GM12878 (cell line): ENCODE data around the gene MAGI1. TPM values are rescaled to one million over a fixed set of nuclear protein-coding genes. Genes with fewer than 3 reads are reported as not detected.

Experiments
- ATAC-seq: fragments of 200-7000 bp; cut with Tn5 transposase; 3 replicates; pipeline ENCODE4 v1.9.1; 2020; ENCODE audit warnings: mild to moderate bottlenecking, moderate library complexity
- BruUV-seq: library from RNA; stranded (reverse); fragments of 400-500 nt; replicated peaks from 2 replicates; lab custom pipeline; 2021; lab: Mats Ljungman, UMichigan
- CTCF ChIA-PET: fragments of 300-600 bp; sonication (Branson Sonifier 250); formaldehyde crosslinking; extraction: SDS; loops from one replicate; lab custom pipeline; 2021; ENCODE audit warnings: inconsistent platforms; lab: Yijun Ruan, JAX
- POLR2A ChIA-PET: fragments of 350-600 bp; formaldehyde crosslinking; extraction: SDS; loops from one replicate; lab custom pipeline; 2021; ENCODE audit warnings: inconsistent platforms; lab: Charles Lee
- RAD21 ChIA-PET: fragments of 300-600 bp; sonication (Branson Sonifier 250); formaldehyde crosslinking; loops from one replicate; lab custom pipeline; 2023; ENCODE audit warnings: antibody characterized with exemption; ENCODE audit not compliant: unreplicated experiment; lab: Charles Lee
- SMC1A ChIA-PET: fragments of 300-600 bp; sonication (Branson Sonifier 250); formaldehyde crosslinking; loops from one replicate; lab custom pipeline; 2023; ENCODE audit not compliant: unreplicated experiment, uncharacterized antibody; lab: Charles Lee
- DNase-seq: peaks from one replicate; pipeline ENCODE4 v3.0.0-alpha.2; 2011; ENCODE audit warnings: low read depth, low spot score
- FAIRE-seq: peaks from 3 replicates; lab custom pipeline; 2011; peaks lifted over from hg19 to GRCh38; lab: Jason Lieb, UNC
- H2AFZ ChIP-seq: 2 replicates; pipeline ENCODE4 v1.6.0; 2011; ENCODE audit warnings: low read depth, low read length, control low read depth; ENCODE audit not compliant: control insufficient read depth
- H3K27ac ChIP-seq: 2 replicates; pipeline ENCODE4 v1.5.1; 2011; ENCODE audit warnings: control low read depth; ENCODE audit not compliant: control insufficient read depth, insufficient read depth
- H3K27me3 ChIP-seq, 2 experiments: replicated peaks in 1 of 2; 2 replicates each; pipeline versions ENCODE4 v1.6.0 to v1.6.1; 2011; ENCODE audit warnings: low read length in 1 of 2; ENCODE audit not compliant: control insufficient read depth in 2 of 2, insufficient read depth in 2 of 2
- H3K36me3 ChIP-seq, 2 experiments: 2 replicates each; pipeline ENCODE4 v1.5.1; 2011; ENCODE audit warnings: low read length in 1 of 2; ENCODE audit not compliant: control insufficient read depth in 2 of 2, insufficient read depth in 2 of 2
- H3K4me1 ChIP-seq: 2 replicates; pipeline ENCODE4 v1.6.1; 2011; ENCODE audit warnings: mild to moderate bottlenecking, low read length, moderate library complexity, mixed read lengths; ENCODE audit not compliant: control insufficient read depth, insufficient read depth
- H3K4me2 ChIP-seq: 2 replicates; pipeline ENCODE4 v1.6.0; 2011; ENCODE audit warnings: control low read depth; ENCODE audit not compliant: control insufficient read depth, insufficient read depth
- H3K4me3 ChIP-seq: fragments of 200-600 bp; sonication (generic); 2 replicates; pipeline ENCODE4 v1.5.1; 2016
- H3K79me2 ChIP-seq: 2 replicates; pipeline ENCODE4 v1.6.0; 2011; ENCODE audit warnings: low read length; ENCODE audit not compliant: control insufficient read depth, insufficient read depth
- H3K9ac ChIP-seq: 2 replicates; pipeline ENCODE4 v1.8.0; 2011; ENCODE audit warnings: low read length, control low read depth, mixed read lengths; ENCODE audit not compliant: control insufficient read depth, insufficient read depth
- H3K9me3 ChIP-seq: replicated peaks from 3 replicates; pipeline ENCODE4 v1.5.1; 2011; ENCODE audit warnings: mild to moderate bottlenecking, low read length; ENCODE audit not compliant: control insufficient read depth, insufficient read depth
- H4K20me1 ChIP-seq: 2 replicates; pipeline ENCODE4 v1.6.0; 2011; ENCODE audit not compliant: control insufficient read depth, insufficient read depth
- BCLAF1 ChIP-seq: fragments of 450-650 bp; IDR thresholded peaks from 2 replicates; pipeline ENCODE4 v1.6.1; 2017; ENCODE audit warnings: antibody characterized with exemption, mild to moderate bottlenecking, moderate library complexity
- MLLT1 ChIP-seq: fragments of 450-650 bp; IDR thresholded peaks from 2 replicates; pipeline ENCODE4 v1.6.1; 2016; ENCODE audit warnings: mild to moderate bottlenecking
- MTA3 ChIP-seq: IDR thresholded peaks from 2 replicates; pipeline ENCODE4 v1.6.1; 2012; ENCODE audit warnings: low read length, inconsistent platforms, borderline replicate concordance
- NFIC ChIP-seq: IDR thresholded peaks from 2 replicates; pipeline ENCODE4 v1.6.1; 2012; ENCODE audit warnings: low read depth, mild to moderate bottlenecking, inconsistent platforms, low read length, moderate library complexity
- POU2F2 ChIP-seq: IDR thresholded peaks from 3 replicates; pipeline ENCODE4 v1.6.1; 2011; ENCODE audit warnings: low read depth, mild to moderate bottlenecking, low read length, borderline replicate concordance
- RBBP5 ChIP-seq: fragments of 200-600 bp; sonication (generic); conservative IDR thresholded peaks from 2 replicates; pipeline ENCODE4 v1.6.1; 2016
- SREBF2 ChIP-seq: IDR thresholded peaks from 2 replicates; pipeline ENCODE4 v1.6.1; 2012; ENCODE audit warnings: mild to moderate bottlenecking, low read length
- WGBS: methylation state at CpG from one replicate; pipeline ENCODE4 v1.1.6; 2016; ENCODE audit warnings: low lambda C conversion rate; ENCODE audit not compliant: insufficient replicate concordance, insufficient coverage; ENCODE audit errors: missing lambda C conversion rate; 5-methylcytosine and 5-hydroxymethylcytosine counted together
- in situ Hi-C: fragments of 300-500 bp; cut with MboI; formaldehyde crosslinking; loops from 9 replicates; pipeline ENCODE4 v1.14.3; 2018; ENCODE audit warnings: mixed read lengths
- intact Hi-C: fragments of 100-400 bp; cut with micrococcal nuclease; formaldehyde crosslinking; loops from one replicate; pipeline ENCODE4 v1.14.2; 2022; ENCODE audit not compliant: unreplicated experiment
- polyA plus RNA-seq, 11 experiments: library from polyadenylated mRNA; depleted of rRNA in 4 of 11; unstranded in 6 of 11; stranded (reverse) in 5 of 11; fragments of >200 nt; fragmentation: Nextera tagmentation in 4 of 11; fragmentation: Illumina TruSeq in 1 of 11; extraction: Ambion mirVana in 4 of 11; extraction: Trizol in 1 of 11; gene quantifications; 1 replicate in 1 of 11; 2 replicates in 10 of 11; pipeline versions ENCODE4 v1.2.1 to v1.2.3, GENCODE V29; 2011 to 2016; ENCODE audit warnings: inconsistent platforms in 2 of 11, missing spikeins in 2 of 11, low read depth in 1 of 11
- total RNA-seq, 4 experiments: library from RNA; depleted of rRNA in 3 of 4; stranded (reverse); fragments of >200 nt in 3 of 4; fragmentation: Illumina TruSeq in 1 of 4; extraction: Trizol in 1 of 4; gene quantifications; 2 replicates each; pipeline versions ENCODE4 v1.2.1 to v1.2.3, GENCODE V29; 2013 to 2021

The MAGI1 gene
- total and polyA plus RNA-seq, 10 of the 15 experiments (the other 5 are each of a cell fraction or from before 2014, with no cell fraction given) = 0.02 to 3.3 (median 0.29) TPM; not detected in 1

GRCh38 chr3:65318231-65318630 lies 720.5 kb downstream of the MAGI1 start:
- in situ Hi-C loops (no loop called here), intact Hi-C loops (no loop called here)
- DNase-seq = no peak
- Histone ChIP-seq H3K79me2 (no peaks in the 10 kb centered on the region), H3K4me3 (no peak overlapping the region), H3K27ac (no peak overlapping the region), H4K20me1 (no peaks in the 10 kb centered on the region), H3K9ac (no peak overlapping the region), H3K4me2 (no peak overlapping the region), H3K27me3 (no peaks in the 10 kb centered on the region), H3K36me3 (no peaks in the 10 kb centered on the region), H3K4me1 (no peaks in the 10 kb centered on the region), H3K9me3 (no peaks in the 10 kb centered on the region), H2AFZ (no peak overlapping the region)
- RAD21 ChIA-PET = no interaction called here
- FAIRE-seq = no peak
- SMC1A ChIA-PET = no interaction called here
- POLR2A ChIA-PET = no interaction called here
- BruUV-seq = no TSS peak
- TF ChIP-seq RBBP5 (no peak), BCLAF1 (no peak), SREBF2 (no peak), MTA3 (no peak), NFIC (no peak), POU2F2 (no peak), MLLT1 (no peak)
- 0% methylated on average over 1 of the region's 1 CpG for WGBS
- CTCF ChIA-PET = no interaction called here
- ATAC-seq = no peak
